Measurements from ENCODE around the gene UNK. TPM values are rescaled to one million over a fixed set of nuclear protein-coding genes. Genes with fewer than 3 reads are reported as not detected.

The UNK gene
- total and polyA plus RNA-seq, 8 donors, result 19.8 to 54.6 (median 49.0) TPM

DNA sequence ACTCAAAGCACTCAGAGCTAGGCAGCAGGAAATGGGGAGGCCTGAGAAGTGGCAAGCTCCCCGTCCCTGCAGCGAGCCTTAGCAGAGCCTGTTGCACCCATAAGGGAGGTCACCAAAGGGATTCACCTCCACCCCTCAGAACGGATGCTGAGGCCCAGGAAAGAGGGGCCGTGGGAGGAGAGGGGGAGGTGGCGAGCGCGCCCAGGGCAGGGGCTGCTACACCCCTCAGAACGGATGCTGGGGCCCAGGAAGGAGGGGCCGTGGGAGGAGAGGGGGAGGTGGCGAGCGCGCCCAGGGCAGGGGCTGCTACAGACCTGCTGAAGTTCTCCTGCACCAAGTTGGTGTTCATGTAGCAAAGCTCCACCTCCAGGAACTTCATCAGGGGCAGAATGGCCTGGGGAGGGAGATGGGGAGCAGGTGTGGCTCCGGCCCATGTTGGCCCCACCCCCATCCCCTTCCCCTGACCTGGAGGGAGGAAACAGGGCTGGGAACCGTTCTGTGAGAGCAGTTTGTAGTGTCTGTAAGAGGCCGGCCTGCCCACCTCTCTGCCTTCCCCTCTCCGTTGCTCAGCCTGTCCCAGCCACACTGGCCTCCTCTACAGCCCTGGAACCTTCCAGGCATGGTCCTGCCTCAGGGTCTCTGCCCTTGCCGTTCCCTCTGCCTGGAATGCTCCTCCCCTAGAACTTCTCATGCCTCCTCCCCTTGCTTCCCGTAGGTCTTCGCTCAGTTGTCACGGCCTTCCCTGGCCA lies 48.2 kb downstream of the UNK start:
- H3K4me1 ChIP-seq, result peaks cover 6 to 35% of the 10 kb centered on the region in 2 donors
- H3K27ac ChIP-seq, result peak overlapping the region; percentile 19 to 75
- H3K36me3 ChIP-seq, result peaks cover 0 to 90% of the 10 kb centered on the region in 2 donors
- intact Hi-C loops (cut with DNase I), result no loop called here
- H3K4me3 ChIP-seq, result no peak overlapping the region
- no peak for TF ChIP-seq CTCF (IDR thresholded peaks at IDR 0.05)
- no peak for DNase-seq
- ATAC-seq, result peak; percentile 28
- no peaks in the 10 kb centered on the region for H3K9me3 ChIP-seq
- H3K27me3 ChIP-seq, result no peaks in the 10 kb centered on the region

DNA sequence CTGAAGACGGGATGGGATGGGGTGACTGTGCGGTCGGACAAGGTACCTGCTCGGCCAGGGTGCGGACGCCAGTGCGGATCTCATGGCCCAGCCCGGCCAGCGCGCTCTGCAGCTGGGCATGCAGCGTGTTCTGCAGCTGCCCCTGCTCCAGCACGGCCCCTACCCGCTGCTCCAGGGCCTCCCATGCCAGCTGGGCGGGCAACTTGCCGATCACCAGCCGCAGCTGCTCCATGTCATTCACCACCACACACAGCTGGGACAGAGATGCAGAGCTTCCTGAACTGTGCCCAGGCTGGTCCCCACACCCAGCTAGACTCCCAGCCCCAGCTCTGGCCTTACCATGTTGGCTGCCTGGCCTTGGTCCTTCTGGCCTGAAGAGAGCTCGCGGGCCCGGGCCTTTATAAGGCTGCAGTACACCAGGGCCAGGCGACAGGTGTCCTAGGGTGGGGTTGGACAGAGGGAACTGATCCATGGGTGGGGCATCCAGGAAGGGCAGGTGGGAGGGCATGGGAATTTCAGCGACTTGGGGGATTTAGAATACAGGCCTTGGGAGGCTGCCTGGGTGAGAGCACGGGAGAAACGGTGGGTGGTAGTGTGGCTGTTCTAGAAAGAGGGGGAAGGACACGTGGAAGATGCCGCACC lies 49.8 kb downstream of the UNK start:
- no peak overlapping the region for H3K27ac ChIP-seq
- TF ChIP-seq CTCF (IDR thresholded peaks at IDR 0.05), result no peak
- DNase-seq, result no peak
- intact Hi-C loops (cut with DNase I), result no loop called here
- H3K36me3 ChIP-seq, result peaks cover 0 to 91% of the 10 kb centered on the region in 2 donors
- H3K27me3 ChIP-seq, result no peaks in the 10 kb centered on the region
- H3K4me1 ChIP-seq, result peaks cover 6 to 35% of the 10 kb centered on the region in 2 donors
- H3K9me3 ChIP-seq, result no peaks in the 10 kb centered on the region
- no peak for ATAC-seq
- no peak overlapping the region for H3K4me3 ChIP-seq

GRCh38 chr17:75834928-75835653 lies 50.5 kb downstream of the UNK start:
- intact Hi-C loops (cut with DNase I), result no loop called here
- ATAC-seq (no peak), DNase-seq (no peak)
- no peak overlapping the region for H3K4me3 ChIP-seq
- H3K27ac ChIP-seq, result no peak overlapping the region
- TF ChIP-seq CTCF (IDR thresholded peaks at IDR 0.05), result no peak
- H3K4me1 ChIP-seq, result peaks cover 6 to 35% of the 10 kb centered on the region in 2 donors
- H3K27me3 ChIP-seq, result no peaks in the 10 kb centered on the region
- no peaks in the 10 kb centered on the region for H3K9me3 ChIP-seq
- H3K36me3 ChIP-seq, result peaks cover 0 to 91% of the 10 kb centered on the region in 2 donors

- Histone ChIP-seq H3K9me3 (no peaks in the 10 kb centered on the region), H3K27ac (no peak overlapping the region), H3K4me1 (peaks cover 6 to 35% of the 10 kb centered on the region in 2 donors), H3K27me3 (no peaks in the 10 kb centered on the region), H3K36me3 (peaks cover 0 to 91% of the 10 kb centered on the region in 2 donors), H3K4me3 (no peak overlapping the region)
- no peak for DNase-seq
- TF ChIP-seq CTCF (IDR thresholded peaks at IDR 0.05), result no peak
- no peak for ATAC-seq
- intact Hi-C loops (cut with DNase I), result no loop called here
Observed at GRCh38 chr17:75835654-75835987, 51.0 kb downstream of the UNK start.

DNA sequence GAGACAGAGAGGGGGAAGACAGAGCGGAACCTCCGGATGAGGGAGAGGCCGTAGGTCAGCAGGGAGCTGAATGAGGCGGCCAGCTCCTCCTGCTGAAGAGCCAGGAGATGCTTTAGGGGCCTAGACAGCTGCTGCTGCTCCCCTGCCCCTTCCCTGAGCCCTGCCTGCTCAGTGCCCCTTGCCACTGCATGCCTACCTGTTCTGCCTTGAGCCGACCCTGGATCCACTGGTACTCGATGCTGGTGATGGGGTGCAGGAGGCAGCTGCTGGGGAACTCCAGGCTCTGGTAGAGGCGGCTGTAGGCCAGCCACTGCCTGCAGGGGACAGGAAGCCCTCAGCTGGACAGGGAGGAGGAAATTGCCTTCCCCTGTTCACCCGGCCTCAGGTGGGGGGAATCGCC lies 52.0 kb downstream of the UNK start:
- Histone ChIP-seq H3K27ac (no peak overlapping the region), H3K4me1 (peaks cover 6 to 35% of the 10 kb centered on the region in 2 donors), H3K9me3 (no peaks in the 10 kb centered on the region), H3K27me3 (no peaks in the 10 kb centered on the region), H3K4me3 (no peak overlapping the region), H3K36me3 (peaks cover 0 to 87% of the 10 kb centered on the region in 2 donors)
- no peak for DNase-seq
- no peak for ATAC-seq
- intact Hi-C loops (cut with DNase I), result no loop called here
- TF ChIP-seq CTCF (IDR thresholded peaks at IDR 0.05), result no peak

All from left lung (tissue), 10 donors.